HG03097 (cell line): Measurements from ENCODE around the gene MSANTD3.

Experiments
- ATAC-seq: cut with Tn5 transposase; IDR thresholded peaks from one replicate; pipeline ENCODE4 v1.9.1; 2021; ENCODE audit not compliant: unreplicated experiment, low FRiP score

The MSANTD3 gene

DNA sequence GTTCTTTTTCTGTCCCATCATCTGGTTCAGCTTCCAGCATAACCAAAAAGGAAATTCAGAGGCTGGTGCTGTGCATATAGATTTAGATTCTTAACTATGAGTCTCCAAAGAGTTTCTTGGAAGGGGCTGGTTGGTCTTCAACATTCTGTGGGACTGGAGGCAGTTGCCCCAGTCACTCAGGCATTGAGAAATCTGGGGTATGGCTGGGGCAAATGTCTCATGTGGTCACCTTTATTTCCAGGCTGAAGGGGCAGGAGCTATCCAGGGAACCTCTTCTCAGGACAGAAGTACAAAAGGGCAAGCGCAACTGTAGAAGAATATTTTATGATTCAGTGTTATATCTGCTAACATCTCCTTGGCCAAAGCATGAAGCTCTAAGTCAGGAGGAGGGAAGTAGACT, 30.6 kb downstream of the MSANTD3 start:
- ATAC-seq: no peak

DNA sequence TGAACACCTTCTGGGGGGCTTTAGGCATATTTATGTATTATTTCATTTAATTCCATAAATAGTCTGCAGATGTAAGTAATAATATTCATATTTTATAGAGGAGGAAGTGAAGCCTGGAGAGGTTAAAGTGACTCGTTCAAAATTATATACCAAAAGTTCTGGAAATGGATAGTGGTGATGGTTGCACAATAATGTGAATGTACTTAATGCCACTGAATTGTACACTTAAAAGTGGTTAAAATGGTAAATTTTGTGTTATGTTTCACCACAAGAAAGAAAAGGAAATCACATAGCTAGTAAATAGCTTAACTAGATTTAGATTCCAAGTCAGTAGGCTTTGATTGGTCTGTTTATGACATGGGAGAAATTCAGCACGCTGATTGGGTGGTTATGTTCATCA, 33.0 kb downstream of the MSANTD3 start:
- ATAC-seq: no peak

DNA sequence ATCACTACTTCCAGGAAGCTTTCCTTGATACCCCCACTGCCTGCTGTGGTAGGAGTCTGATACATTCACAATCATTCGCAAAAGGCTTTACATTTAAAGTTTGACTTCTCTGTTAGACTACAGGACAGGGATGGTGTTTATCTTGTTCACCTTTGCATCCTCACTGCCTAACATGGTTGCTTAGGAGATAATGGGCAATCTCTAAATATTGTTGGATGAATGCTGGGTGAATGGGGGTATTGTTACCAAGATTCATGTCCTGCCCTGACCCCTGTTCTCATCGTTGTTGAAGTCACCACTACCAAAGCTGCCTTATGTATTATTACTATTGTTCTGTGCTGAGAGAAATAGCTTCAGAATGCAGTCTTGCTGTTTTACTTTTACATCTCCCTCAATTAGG, 38.3 kb downstream of the MSANTD3 start:
- no peak for ATAC-seq

DNA sequence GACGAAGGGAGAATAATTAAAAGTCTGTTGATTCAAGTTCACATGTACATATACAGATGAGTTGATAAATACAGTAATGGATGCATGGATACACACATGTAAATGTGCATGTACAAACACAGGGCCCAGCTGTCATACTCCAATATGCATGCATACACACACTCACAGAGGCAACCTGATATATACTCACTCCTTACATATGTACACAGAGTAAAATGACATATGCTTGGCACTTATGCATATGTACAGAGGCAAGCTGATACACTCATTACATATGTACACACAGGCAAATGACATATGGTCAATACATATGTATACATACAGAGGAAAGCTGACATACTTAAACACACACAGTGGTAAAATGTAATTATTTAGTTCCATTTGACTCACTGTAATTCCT, 38.8 kb downstream of the MSANTD3 start:
- ATAC-seq: no peak

DNA sequence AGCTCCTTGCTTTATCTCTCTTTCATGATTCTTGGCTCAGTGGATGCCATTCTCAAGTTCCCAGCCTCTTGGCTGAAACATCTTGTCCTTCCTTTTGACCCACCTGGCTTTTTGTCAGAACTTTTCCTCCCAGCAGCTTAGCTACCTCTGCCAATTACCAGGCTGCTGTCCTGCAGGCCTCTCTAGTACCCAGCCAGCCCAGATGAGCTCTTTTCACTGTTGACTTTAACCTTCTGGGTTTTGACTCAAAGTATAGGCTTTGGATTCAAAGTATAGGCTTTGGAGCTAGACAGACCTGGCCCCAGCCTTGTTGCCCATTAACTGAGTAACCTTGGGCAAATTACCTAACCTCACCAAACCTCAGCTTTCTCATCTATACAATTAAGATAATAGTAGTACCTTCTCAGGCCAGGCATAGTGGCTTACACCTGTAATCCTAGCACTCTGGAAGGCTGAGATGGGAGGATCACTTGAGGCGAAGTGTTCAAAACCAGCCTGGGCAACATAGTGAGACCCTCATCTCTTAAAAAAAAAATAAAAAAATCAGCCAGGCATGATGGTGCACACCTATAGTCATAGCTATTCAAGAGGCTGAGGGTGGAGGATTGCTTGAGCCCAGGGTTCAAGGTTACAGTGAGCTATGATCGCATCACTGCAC, 39.4 kb downstream of the MSANTD3 start:
- ATAC-seq: no peak

DNA sequence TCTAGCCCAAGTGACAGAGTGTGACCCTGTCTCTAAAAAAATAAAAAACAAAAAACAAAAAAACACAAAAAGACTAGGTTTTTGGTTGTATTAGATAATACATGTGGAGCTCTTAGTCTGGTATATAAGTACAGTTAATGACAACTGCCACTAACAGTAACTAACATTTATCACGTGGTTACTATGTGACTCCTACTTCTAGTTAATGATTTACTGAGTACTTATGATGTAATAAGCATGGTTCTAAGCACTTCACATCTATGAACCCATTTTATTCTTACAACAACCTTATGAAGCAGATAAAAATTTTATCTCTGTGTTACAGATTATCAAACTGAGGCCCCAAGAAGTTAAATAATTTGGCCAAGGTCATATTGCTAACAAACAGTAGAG, 39.9 kb downstream of the MSANTD3 start:
- ATAC-seq: no peak

DNA sequence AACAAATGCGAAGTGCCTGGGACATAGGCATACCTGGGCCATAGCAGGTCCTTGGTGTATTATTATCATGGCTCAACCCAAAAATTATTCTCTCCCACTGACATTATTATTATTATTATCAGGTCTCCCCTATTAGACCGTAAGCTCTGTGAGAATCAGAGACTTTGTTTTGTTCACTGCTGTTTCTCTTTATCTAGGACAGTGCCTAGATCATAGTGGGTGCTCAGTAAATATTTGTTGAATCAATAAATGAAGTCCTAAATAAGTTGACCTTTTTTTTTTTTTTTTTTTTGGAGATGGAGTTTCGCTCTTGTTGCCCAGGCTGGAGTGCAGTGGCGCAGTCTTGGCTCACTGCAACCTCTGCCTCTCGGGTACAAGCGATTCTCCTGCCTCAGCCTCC, 41.1 kb downstream of the MSANTD3 start:
- ATAC-seq: no peak

DNA sequence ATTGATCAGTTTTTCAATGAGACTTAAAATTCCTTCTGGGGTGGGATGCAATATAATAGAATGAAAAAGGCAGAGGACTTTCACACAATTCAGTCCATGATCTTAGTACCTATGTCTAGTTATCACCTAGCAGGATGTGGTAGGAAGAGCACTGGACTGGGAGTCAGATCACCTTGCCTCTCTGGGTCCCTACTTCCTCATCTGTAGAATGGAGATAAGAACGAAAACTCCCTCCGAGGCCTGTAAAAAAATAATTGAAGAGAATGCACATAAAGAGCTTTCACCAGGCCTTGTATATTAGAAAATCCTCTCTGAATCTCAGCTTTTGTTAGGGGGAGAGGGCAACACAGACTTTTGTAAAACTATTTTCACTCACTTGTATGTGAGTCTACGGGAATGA, 45.3 kb downstream of the MSANTD3 start:
- ATAC-seq: no peak

DNA sequence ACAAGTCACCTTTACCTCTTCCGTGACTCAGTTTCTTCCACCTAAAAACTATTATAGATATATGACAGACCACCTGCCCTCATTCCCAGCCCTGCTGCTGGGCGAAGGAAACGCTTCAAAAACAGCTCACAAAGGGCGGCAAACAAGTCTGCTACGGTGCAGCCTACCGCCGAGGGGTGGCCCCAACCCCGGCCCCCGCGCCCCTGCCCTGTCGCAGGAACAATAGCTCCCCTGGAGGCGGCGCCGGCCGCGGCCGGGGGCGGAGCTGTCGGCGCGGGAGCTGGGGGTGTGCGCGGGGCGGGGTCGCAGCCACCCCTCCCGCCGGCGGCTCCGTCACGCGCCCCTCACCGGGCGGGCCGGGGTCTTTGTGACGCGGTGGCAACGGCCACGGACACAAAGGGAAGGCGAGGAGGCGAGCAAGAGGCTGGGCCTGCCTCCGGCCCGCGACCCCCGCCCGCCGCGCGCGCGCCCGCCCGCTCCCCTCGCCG, 45.9 kb downstream of the MSANTD3 start, which contains the start of gene TMEFF1:
Gene TMEFF1, plus strand, starts transcription at position 362 of the 488 bp plus-strand sequence. CDS start 396 bp downstream, outside the sequence.
- ATAC-seq: no peak

DNA sequence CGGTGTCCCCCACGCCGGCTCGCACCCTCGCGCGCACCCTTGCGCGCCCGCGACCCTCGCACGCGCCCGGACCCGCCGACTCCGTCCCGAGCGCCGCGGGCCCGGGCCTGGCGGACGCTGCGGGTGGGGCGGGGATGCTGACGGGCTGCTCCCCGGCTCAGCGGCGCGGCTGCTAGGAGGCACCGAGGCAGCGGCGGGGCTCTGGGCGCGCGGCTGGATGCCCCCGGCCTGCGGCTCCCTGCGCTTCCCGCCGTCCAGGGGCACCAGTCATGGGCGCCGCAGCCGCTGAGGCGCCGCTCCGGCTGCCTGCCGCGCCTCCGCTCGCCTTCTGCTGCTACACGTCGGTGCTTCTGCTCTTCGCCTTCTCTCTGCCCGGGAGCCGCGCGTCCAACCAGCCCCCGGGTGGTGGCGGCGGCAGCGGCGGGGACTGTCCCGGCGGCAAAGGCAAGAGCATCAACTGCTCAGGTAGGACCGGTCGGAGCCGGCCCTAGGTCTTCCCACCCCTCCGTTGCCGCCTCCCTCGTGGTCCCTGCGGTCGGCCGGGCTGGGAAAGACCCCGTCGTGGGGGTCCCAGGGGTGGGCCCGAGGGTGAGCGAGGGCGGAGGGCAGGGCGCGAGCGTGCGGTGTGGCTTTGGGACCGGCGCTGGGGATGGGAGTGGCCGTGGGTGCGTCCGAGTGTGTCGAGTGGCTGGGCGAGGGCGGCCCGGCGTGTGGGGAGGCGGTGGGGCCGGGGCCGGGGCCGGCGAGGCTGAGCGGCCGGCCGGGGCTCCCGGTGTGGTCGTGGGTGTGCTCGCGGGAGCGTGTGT, 46.5 kb downstream of the MSANTD3 start:
- ATAC-seq: no peak

DNA sequence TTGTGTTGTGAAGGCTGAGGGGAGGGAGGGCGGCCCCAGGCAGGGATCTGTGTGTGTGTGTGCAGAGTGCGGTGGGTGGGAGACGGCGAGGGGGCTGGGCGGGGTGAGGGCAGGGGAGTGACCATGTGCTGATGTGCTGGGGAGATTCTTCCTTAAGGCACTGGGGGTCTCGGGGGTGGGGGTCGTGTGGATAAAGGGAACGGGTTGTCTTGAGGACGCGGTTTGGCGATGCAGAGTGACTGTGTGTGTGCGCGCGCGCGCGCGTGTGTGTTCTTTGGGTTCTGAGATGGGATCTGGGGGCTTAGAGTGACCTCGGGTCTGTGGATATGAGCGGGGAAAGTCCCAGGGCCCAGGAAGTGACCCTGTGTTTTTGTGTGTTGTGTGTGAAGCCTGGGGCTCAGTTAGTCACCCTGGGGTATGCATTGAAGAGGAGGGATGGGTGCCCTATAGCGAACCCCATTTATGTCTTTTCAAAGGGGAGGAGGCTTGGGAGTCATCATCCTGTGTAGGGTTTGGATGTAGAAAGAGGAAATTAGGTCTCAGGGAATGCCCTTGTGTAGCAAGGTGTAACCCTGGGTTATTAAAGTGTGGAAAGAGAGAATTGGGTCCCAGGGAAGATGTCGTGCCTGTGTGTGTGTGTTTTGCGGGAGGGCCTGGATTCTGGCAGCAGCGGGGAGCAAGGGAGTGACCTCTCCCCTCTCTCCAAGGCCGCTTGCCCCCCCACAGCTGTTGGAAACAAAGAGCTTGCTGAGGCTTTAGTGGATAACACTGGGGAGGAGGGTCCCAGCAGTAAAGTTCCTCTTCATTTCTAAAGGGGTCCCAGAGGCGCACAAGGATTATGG, 47.4 kb downstream of the MSANTD3 start:
- ATAC-seq: no peak

DNA sequence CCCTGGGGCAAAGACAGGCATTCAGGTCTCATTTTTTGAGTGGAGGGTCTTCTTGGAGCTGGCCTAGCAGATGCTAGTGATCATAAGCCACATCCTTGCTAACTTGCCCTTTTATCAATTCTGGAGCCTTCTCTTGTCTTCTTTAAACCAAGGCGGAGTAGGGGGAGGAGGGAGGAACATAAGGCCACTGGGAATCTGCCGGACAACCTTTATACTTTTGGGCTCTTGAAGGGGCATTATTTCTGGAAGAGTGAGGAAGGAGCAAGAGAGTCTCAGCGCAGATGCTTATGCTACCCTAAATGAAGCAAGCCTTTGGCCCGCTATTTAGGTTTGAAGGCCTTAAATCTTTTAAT, 48.0 kb downstream of the MSANTD3 start:
- ATAC-seq: no peak

DNA sequence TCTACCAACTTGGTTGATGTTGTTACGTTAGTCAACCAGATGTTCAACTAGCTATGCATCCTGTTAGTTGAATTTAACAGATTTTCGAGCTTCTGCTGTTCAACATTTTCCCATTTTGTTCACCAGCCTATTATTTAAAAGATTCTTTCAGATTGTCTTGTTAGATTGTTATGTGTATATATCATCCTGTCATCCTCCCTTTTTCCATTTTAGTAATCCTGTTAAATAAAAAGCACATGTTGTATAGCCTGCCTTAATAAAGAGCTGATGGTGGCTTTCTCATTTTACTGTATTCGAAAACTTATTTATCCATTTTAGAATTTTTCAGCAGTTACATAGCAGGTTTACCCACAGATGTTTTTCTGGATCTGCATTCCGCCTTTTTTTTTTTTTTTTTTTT, 50.3 kb downstream of the MSANTD3 start:
- ATAC-seq: no peak

DNA sequence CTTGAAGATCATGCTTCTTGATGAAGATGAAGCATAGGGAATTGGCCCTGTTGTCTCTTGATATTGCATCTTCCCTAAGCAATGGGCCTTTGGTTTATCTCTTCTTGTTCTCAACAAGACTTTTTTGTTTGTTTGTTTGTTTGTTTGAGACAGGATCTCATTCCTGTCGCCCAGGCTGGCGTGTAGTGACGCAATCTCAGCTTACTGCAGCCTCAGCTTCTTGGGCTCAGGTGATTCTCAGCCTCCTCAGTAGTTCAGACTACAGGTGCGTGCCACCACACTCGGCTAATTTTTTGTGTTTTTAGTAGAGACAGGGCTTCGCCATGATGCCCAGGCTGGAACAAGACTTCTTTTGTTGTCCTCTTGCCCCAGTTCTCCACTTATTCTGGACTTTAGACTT, 51.2 kb downstream of the MSANTD3 start:
- no peak for ATAC-seq

DNA sequence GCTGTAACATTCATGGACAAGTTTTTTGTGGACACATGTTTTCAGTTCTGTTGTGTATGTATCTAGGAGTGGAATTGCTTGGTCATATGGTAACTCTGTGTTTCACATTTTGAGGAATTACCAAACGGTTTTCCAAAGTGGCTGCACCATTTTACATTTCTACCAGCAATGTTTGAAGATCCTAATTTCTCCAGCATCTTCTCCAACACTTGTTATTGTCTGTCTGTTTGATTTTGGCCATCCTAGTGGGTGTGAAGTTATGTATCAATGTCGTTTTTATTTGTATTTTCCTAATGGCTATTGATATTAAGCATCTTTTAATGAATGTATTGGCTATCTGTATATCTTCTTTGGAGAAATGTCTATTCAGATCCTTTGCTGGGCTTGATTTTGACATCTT, 52.9 kb downstream of the MSANTD3 start:
- ATAC-seq: no peak

DNA sequence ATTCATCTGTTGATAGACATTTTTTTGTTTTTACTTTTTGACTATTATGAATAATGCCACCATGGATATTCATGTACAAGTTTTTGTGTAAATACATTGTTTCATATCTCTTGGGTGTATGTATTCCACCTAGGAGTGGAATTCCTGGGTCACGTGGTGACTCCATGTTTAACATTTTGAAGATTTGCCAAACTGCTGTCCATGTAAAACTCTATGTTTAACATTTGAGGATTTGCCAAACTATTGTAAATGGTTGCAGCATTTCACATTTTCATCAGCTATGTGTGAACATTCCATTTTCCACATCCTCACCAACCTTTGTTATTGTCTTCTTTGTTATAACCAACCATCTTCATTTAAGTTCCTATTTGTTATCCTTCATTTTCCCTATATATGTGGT, 58.3 kb downstream of the MSANTD3 start:
- ATAC-seq: no peak

DNA sequence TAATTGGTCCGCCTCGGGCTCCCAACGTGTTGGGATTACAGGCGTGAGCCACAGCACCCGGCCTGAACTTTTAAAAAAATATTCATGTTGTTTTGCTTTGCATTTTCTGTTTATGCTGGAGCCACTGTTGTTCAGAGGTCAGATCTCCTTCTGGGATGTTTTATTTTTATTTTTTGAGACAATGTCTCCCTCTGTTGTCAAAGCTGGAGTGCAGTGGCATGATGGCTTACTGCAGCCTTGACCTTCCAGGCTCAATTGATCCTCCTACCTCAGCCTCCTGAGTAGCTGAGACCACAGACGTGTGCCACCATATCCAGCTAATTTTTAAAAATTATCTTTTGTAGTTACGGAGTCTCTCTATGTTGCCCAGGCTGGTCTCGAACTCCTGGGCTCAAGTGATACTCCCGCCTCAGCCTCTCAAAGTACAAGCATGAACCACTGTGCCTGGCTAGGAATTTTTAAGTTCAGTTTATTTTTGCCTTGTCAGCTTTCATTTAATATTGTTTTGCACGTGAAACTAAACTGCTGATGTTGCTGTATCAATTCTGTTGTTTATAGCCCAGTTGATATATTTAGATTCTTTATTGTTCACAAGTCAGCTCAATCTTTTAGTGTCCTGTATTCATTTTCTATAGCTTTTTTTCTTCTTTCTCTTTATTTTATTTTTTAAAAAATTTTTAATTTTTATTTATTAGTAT, 59.7 kb downstream of the MSANTD3 start:
- ATAC-seq: no peak

DNA sequence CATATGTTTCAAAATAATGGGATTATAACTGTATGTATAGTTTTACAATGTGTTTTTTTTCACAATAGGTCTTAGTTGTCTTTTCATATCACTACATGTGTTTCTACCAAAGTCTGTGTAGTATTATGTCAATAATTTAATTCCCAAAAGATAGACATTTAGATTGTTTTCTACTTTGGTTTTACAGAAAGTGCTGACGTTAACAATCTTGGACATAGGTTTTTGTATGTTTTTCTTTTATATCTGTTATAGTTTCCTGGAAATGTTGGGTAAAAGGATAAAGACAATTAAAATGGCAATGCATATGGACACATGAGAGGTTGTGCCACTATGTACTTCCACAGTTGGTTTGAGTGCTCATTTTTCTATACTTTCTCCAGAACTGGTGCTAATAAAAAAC, 61.2 kb downstream of the MSANTD3 start:
- no peak for ATAC-seq

DNA sequence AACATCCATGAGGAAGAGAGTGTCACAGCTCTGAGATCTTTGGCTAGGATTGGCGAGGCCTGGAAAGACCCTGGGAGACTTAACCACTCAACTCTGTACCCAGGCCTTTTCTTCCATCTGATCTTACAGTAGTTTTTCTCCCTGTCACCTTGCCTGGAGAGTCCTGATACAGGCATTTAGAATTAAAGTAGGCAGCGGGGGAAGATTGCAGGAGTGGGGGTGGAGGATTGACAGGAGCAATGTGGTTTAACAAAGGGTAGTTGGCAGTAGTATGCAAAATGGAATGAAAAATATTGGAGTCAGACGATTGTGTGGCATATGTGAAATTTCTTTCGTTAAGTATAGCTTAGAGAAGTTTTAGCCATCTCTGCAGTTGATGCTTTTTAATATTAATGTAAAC, 62.9 kb downstream of the MSANTD3 start:
- no peak for ATAC-seq

DNA sequence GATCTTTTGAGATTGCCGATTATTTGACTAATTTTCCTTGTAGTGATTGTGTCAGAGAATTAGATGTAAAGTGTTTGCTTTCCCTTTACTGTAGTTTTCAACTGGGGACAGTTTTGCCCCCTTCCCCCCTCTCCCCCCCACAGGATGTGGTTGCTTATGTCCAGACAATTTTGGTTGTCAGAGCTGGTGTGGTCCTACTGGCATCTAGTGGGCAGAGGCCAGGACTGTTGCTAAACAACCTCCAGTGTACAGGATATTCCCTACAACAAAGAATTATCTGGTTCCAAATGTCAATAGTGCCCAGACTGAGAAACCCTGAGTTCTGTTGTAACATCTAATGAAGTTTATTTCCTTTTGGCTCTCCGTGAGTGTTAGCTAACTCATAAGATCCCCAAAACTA, 66.0 kb downstream of the MSANTD3 start:
- ATAC-seq: no peak

DNA sequence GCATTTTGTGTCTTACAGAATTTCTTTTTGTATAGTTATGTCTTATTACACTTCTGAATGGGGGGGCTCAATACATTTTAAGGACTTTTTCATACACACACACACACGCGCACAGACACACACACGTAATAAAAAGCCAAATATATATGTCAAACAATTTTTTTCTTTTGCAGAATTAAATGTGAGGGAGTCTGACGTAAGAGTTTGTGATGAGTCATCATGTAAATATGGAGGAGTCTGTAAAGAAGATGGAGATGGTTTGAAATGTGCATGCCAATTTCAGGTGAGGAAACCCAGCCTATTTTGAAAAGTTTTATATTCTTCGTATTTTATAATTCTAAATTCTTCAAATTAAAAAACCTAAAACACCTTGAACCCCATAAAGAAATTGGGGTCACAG, 71.6 kb downstream of the MSANTD3 start:
- ATAC-seq: no peak
